SK-N-SH (cell line): ENCODE measurements around the gene SLC6A3. TPM values are rescaled to one million over a fixed set of nuclear protein-coding genes. Genes with fewer than 3 reads are reported as not detected.
"Not testable (repeated sequence)": the region's sequence is repeated elsewhere in the genome, so short reads cannot be mapped to it uniquely, and the experiment has no call there.

Experiments
- CTCF ChIA-PET: fragments of 300-600, 350-600 bp; formaldehyde crosslinking; extraction: SDS; loops from one replicate; lab custom pipeline; 2021; lab: Yijun Ruan, JAX
- POLR2A ChIA-PET: fragments of 350-600 bp; sonication (Branson Sonifier 250); formaldehyde crosslinking; extraction: SDS; loops from one replicate; lab custom pipeline; 2020; ENCODE audit warnings: antibody characterized with exemption, inconsistent platforms; lab: Yijun Ruan, JAX
- DNase-seq: peaks from one replicate; pipeline ENCODE4 v3.0.0; 2012
- H2AFZ ChIP-seq: fragments of 200-600 bp; sonication (generic); 2 replicates; pipeline ENCODE4 v1.8.1; 2016; ENCODE audit warnings: antibody characterized with exemption, mild to moderate bottlenecking, low read depth
- H3F3A ChIP-seq: fragments of 200-600 bp; sonication (generic); replicated peaks from 2 replicates; pipeline ENCODE3; 2016; ENCODE audit warnings: antibody characterized with exemption, mild to moderate bottlenecking; ENCODE audit not compliant: insufficient read depth
- H3K27ac ChIP-seq, 2 experiments: fragments of 200-500 bp in 1 of 2; fragments of 200-600 bp in 1 of 2; sonication (Bioruptor generic) in 1 of 2; sonication (generic), shearing (Covaris generic) in 1 of 2; 2 replicates each; pipeline versions ENCODE4 v1.5.1 to v1.6.1; 2014 to 2016; ENCODE audit warnings: low read depth in 2 of 2, inconsistent platforms in 1 of 2, low read length in 1 of 2, mild to moderate bottlenecking in 1 of 2, mixed read lengths in 1 of 2
- H3K27me3 ChIP-seq: fragments of 200-600 bp; sonication (generic), shearing (Covaris generic); 2 replicates; pipeline ENCODE4 v1.6.1; 2016; ENCODE audit warnings: mixed run types; ENCODE audit not compliant: insufficient read depth
- H3K36me3 ChIP-seq, 2 experiments: fragments of 200-500 bp in 1 of 2; fragments of 200-600 bp in 1 of 2; sonication (Bioruptor generic) in 1 of 2; sonication (generic) in 1 of 2; replicated peaks in 1 of 2; 2 replicates each; pipeline versions ENCODE3 to v1.5.1; 2014 to 2016; ENCODE audit warnings: low read length in 1 of 2, mild to moderate bottlenecking in 1 of 2; ENCODE audit not compliant: insufficient read depth in 2 of 2, control insufficient read depth in 1 of 2
- H3K4me1 ChIP-seq, 2 experiments: fragments of 200-500 bp in 1 of 2; fragments of 200-600 bp in 1 of 2; sonication (Bioruptor generic) in 1 of 2; sonication (generic), shearing (Covaris generic) in 1 of 2; 2 replicates each; pipeline versions ENCODE4 v1.5.1 to v1.6.1; 2014 to 2016; ENCODE audit warnings: low read depth in 1 of 2, low read length in 1 of 2, mixed run types in 1 of 2; ENCODE audit not compliant: insufficient read depth in 2 of 2, control insufficient read depth in 1 of 2
- H3K4me2 ChIP-seq: fragments of 200-600 bp; sonication (generic), shearing (Covaris generic); 2 replicates; pipeline ENCODE4 v1.6.1; 2017; ENCODE audit warnings: mixed run types
- H3K4me3 ChIP-seq, 2 experiments: fragments of 200-500 bp in 1 of 2; fragments of 200-600 bp in 1 of 2; sonication (Bioruptor generic) in 1 of 2; sonication (generic), shearing (Covaris generic) in 1 of 2; 2 replicates each; pipeline versions ENCODE4 v1.5.1 to v1.8.1; 2014 to 2016; ENCODE audit warnings: low read depth in 2 of 2, inconsistent platforms in 1 of 2, low read length in 1 of 2, mild to moderate bottlenecking in 1 of 2, mixed read lengths in 1 of 2, moderate library complexity in 1 of 2
- H3K79me2 ChIP-seq: fragments of 200-600 bp; sonication (generic); 2 replicates; pipeline ENCODE4 v1.8.1; 2017; ENCODE audit warnings: mild to moderate bottlenecking; ENCODE audit not compliant: insufficient read depth
- H3K9ac ChIP-seq: fragments of 200-600 bp; sonication (generic); 2 replicates; pipeline ENCODE4 v1.6.1; 2017; ENCODE audit warnings: mixed run types
- H3K9me2 ChIP-seq: fragments of 200-600 bp; sonication (generic); 2 replicates; pipeline ENCODE4 v1.6.1; 2017; ENCODE audit warnings: mixed run types
- H3K9me3 ChIP-seq: fragments of 200-600 bp; sonication (generic); 2 replicates; pipeline ENCODE4 v1.6.1; 2017; ENCODE audit warnings: mixed run types, mild to moderate bottlenecking, moderate library complexity
- H4K20me1 ChIP-seq: fragments of 200-600 bp; sonication (generic); 2 replicates; pipeline ENCODE4 v1.6.1; 2017; ENCODE audit warnings: mild to moderate bottlenecking, mixed run types; ENCODE audit not compliant: insufficient read depth
- CHD2 ChIP-seq: fragments of 150-350 bp; IDR thresholded peaks from 2 replicates; pipeline ENCODE4 v1.6.1; 2018; ENCODE audit warnings: low read length; ENCODE audit not compliant: partially characterized antibody
- FOSL2 ChIP-seq: IDR thresholded peaks from 2 replicates; pipeline ENCODE4 v1.4.0; 2012; ENCODE audit warnings: low read depth, mild to moderate bottlenecking, moderate library complexity, borderline replicate concordance
- FOXJ3 ChIP-seq: sonication (generic); formaldehyde crosslinking; IDR thresholded peaks from 2 replicates; pipeline ENCODE4 v1.5.1; 2020; ENCODE audit warnings: mild to moderate bottlenecking, missing genetic modification reagents
- FOXM1 ChIP-seq: IDR thresholded peaks from 2 replicates; pipeline ENCODE4 v1.4.0; 2012; ENCODE audit warnings: low read depth, mild to moderate bottlenecking
- GABPA ChIP-seq: IDR thresholded peaks from 2 replicates; pipeline ENCODE4 v1.4.0; 2012; ENCODE audit warnings: low read depth, mild to moderate bottlenecking
- JUND ChIP-seq: IDR thresholded peaks from 2 replicates; pipeline ENCODE4 v1.4.0; 2012
- MEF2A ChIP-seq: IDR thresholded peaks from 2 replicates; pipeline ENCODE4 v1.4.0; 2012; ENCODE audit warnings: low read depth, borderline replicate concordance
- MXI1 ChIP-seq: IDR thresholded peaks from 2 replicates; pipeline ENCODE4 v1.6.1; 2012; ENCODE audit warnings: mild to moderate bottlenecking, low read depth, low read length, improper control_type of control experiment
- NFIC ChIP-seq: IDR thresholded peaks from 2 replicates; pipeline ENCODE4 v1.4.0; 2012; ENCODE audit warnings: borderline replicate concordance
- NRF1 ChIP-seq: IDR thresholded peaks from 2 replicates; pipeline ENCODE4 v1.6.1; 2012; ENCODE audit warnings: low read depth, mild to moderate bottlenecking, low read length
- RAD21 ChIP-seq: IDR thresholded peaks from 2 replicates; pipeline ENCODE4 v1.6.1; 2012; ENCODE audit warnings: mild to moderate bottlenecking, low read length
- RXRA ChIP-seq: IDR thresholded peaks from 2 replicates; pipeline ENCODE4 v1.4.0; 2012; ENCODE audit warnings: low read depth, mild to moderate bottlenecking, borderline replicate concordance
- SIN3A ChIP-seq: IDR thresholded peaks from 2 replicates; pipeline ENCODE4 v1.6.1; 2012; ENCODE audit warnings: low read depth, mild to moderate bottlenecking, low read length, moderate library complexity, borderline replicate concordance
- SMC3 ChIP-seq: IDR thresholded peaks from 2 replicates; pipeline ENCODE4 v1.6.1; 2012; ENCODE audit warnings: low read depth, low read length, improper control_type of control experiment
- TAF1 ChIP-seq: IDR thresholded peaks from 2 replicates; pipeline ENCODE4 v1.6.1; 2012; ENCODE audit warnings: low read depth, mild to moderate bottlenecking, low read length, moderate library complexity, borderline replicate concordance
- YY1 ChIP-seq: IDR thresholded peaks from 2 replicates; pipeline ENCODE4 v1.4.0; 2012; ENCODE audit warnings: low read depth, mild to moderate bottlenecking
- WGBS: methylation state at CpG from one replicate; pipeline ENCODE4 v1.1.6; 2017; ENCODE audit warnings: low lambda C conversion rate; 5-methylcytosine and 5-hydroxymethylcytosine counted together
- polyA plus RNA-seq, 3 experiments: library from polyadenylated mRNA; depleted of rRNA; stranded (reverse); fragments of >200 nt; gene quantifications; 2 replicates each; pipeline ENCODE4 v1.2.3, GENCODE V29; 2012

SLC6A3 gene
- polyA plus RNA-seq, 1 of the 3 experiments (the other 2 are of a cell fraction) = not detected

- POLR2A ChIA-PET = no interaction called here
- Histone ChIP-seq H3K36me3 (peaks cover 3 to 63% of the 10 kb centered on the region in 2 experiments), H3K9me2 (no peaks in the 10 kb centered on the region), H3K27me3 (no peaks in the 10 kb centered on the region), H3K27ac (no peak overlapping the region), H3K4me2 (no peak overlapping the region), H3K4me1 (no peaks in the 10 kb centered on the region), H4K20me1 (0 out of 2 replicates have a peak, but pooled peaks cover 4% of the 10 kb centered on the region), H3K9ac (no peak overlapping the region), H2AFZ (no peak overlapping the region), H3K4me3 (no peak overlapping the region), H3K79me2 (no peaks in the 10 kb centered on the region), H3K9me3 (no peaks in the 10 kb centered on the region), H3F3A (no peaks in the 10 kb centered on the region)
- 96% methylated on average over 9 of the region's 11 CpGs for WGBS
- CTCF ChIA-PET = interaction anchor here (1.8 kb wide), 1 partner anchor 168 kb away, joined by 6 read pairs; no protein-coding TSS in a partner anchor
- TF ChIP-seq FOXJ3 (CRISPR knock-in tag) (no peak), JUND (no peak), FOXM1 (no peak), SIN3A (no peak), TAF1 (no peak), MEF2A (no peak), CHD2 (no peak), NRF1 (no peak), FOSL2 (no peak), GABPA (no peak), SMC3 (no peak), NFIC (no peak), RAD21 (no peak)
- DNase-seq = no peak
Observed at GRCh38 chr5:1476967-1477310, 31.7 kb upstream of the SLC6A3 start.

- 95% methylated on average over 19 of the region's 28 CpGs for WGBS
- DNase-seq = no peak
- no peaks in the 10 kb centered on the region for H3K27me3 ChIP-seq
- H2AFZ ChIP-seq = no peak overlapping the region
- H3K9me3 ChIP-seq = no peaks in the 10 kb centered on the region
- peaks cover 3 to 63% of the 10 kb centered on the region in 2 experiments for H3K36me3 ChIP-seq
- ChIA-PET POLR2A (no interaction called here), CTCF (interaction anchor here (1.8 kb wide), 1 partner anchor 168 kb away, joined by 6 read pairs; no protein-coding TSS in a partner anchor)
- no peak overlapping the region for H3K4me3 ChIP-seq
- no peaks in the 10 kb centered on the region for H3K9me2 ChIP-seq
- H3K27ac ChIP-seq = no peak overlapping the region
- H3K4me2 ChIP-seq = no peak overlapping the region
- no peak for TF ChIP-seq RXRA
- TF ChIP-seq CHD2 = no peak
- no peak for TF ChIP-seq NFIC
- TF ChIP-seq MXI1 = no peak
- no peak for TF ChIP-seq YY1
- H3K9ac ChIP-seq = no peak overlapping the region
- 0 out of 2 replicates have a peak, but pooled peaks cover 4% of the 10 kb centered on the region for H4K20me1 ChIP-seq
- no peaks in the 10 kb centered on the region for H3F3A ChIP-seq
- H3K4me1 ChIP-seq = no peaks in the 10 kb centered on the region
- no peaks in the 10 kb centered on the region for H3K79me2 ChIP-seq
Observed at GRCh38 chr5:1476181-1476966, 31.1 kb upstream of the SLC6A3 start.

GRCh38 chr5:1475544-1475900 is 30.3 kb upstream of the SLC6A3 start:
- H3K27me3 ChIP-seq, H3F3A ChIP-seq, H3K9me2 ChIP-seq, POLR2A ChIA-PET, H3K4me2 ChIP-seq, H3K27ac ChIP-seq, H3K4me3 ChIP-seq, H3K4me1 ChIP-seq, H3K79me2 ChIP-seq, H2AFZ ChIP-seq, DNase-seq, H3K9me3 ChIP-seq, H3K9ac ChIP-seq, H4K20me1 ChIP-seq: not testable (repeated sequence)
- WGBS = 92% methylated on average over 9 of the region's 17 CpGs
- peaks cover 3 to 62% of the 10 kb centered on the region in 2 experiments for H3K36me3 ChIP-seq
- CTCF ChIA-PET = interaction anchor here (1.8 kb wide), 1 partner anchor 169 kb away, joined by 6 read pairs; no protein-coding TSS in a partner anchor
